Left cardiac atrium (tissue), 2 donors: ENCODE results near the gene MMS19. TPM values are rescaled to one million over a fixed set of nuclear protein-coding genes. Genes with fewer than 3 reads are reported as not detected.

ENCODE experiments used
- total RNA-seq, 2 donors: library from RNA; stranded (reverse); fragmentation: NEBNext Ultra II Directional; extraction: Animal tissue kit (Norgen Biotek cat#: 25700); gene quantifications; one replicate each; pipeline ENCODE4 v1.2.1, GENCODE V29; 2021
- donor health status: DM: no; HTN: yes; CAD: no; lungs with severe emphysema.
- donor health status: DM: yes; HTN: yes; CAD: no.

Gene MMS19
- total RNA-seq, 2 donors from 2014 or later: 31.9 to 34.0 TPM

Other genes with a start within 250 kb of the MMS19 start
- 1 to 10 TPM; 4.4 to 7.6 TPM for gene ARHGAP19, start 205.8 kb downstream of the MMS19 start, total RNA-seq
- gene FRAT1, start 179.2 kb downstream of the MMS19 start, total RNA-seq: 1 to 10 TPM; 2.1 to 6.2 TPM
- gene FRAT2, start 163.7 kb downstream of the MMS19 start, total RNA-seq: 1 to 10 TPM; 4.9 to 7.6 TPM
- 10 to 100 TPM in 1 of 2 donors, 1 to 10 TPM in 1; 7.6 to 27.2 TPM for gene RRP12, start 97.1 kb downstream of the MMS19 start, total RNA-seq
- gene PGAM1, start 72.2 kb downstream of the MMS19 start, total RNA-seq: 100 to 1,000 TPM; 258 to 344 TPM
- gene EXOSC1, start 52.4 kb downstream of the MMS19 start, total RNA-seq: 10 to 100 TPM; 16.6 to 18.6 TPM
- gene ZDHHC16, start 52.2 kb downstream of the MMS19 start, total RNA-seq: 10 to 100 TPM; 26.2 to 26.5 TPM
- 10 to 100 TPM; 22.6 to 23.7 TPM for gene UBTD1, start 502 bp upstream of the MMS19 start, total RNA-seq
- gene ANKRD2, start 74.4 kb upstream of the MMS19 start, total RNA-seq: 10 to 100 TPM; 11.8 to 54.6 TPM
- gene HOGA1, start 86.0 kb upstream of the MMS19 start, total RNA-seq: 10 to 100 TPM in 1 of 2 donors, 1 to 10 TPM in 1; 7.7 to 13.2 TPM
- gene C10orf62, start 91.3 kb upstream of the MMS19 start, total RNA-seq: under 1 TPM in 1 of 2 donors, not detected in 1; 0.35 TPM
- 1 to 10 TPM; 7.0 to 8.3 TPM for gene MORN4, start 135.1 kb upstream of the MMS19 start, total RNA-seq
- gene PI4K2A, start 142.2 kb upstream of the MMS19 start, total RNA-seq: 10 to 100 TPM; 11.2 to 12.1 TPM
- 10 to 100 TPM; 13.2 to 16.3 TPM for gene AVPI1, start 188.8 kb upstream of the MMS19 start, total RNA-seq
- 10 to 100 TPM; 16.3 to 17.4 TPM for gene MARVELD1, start 215.3 kb upstream of the MMS19 start, total RNA-seq
- gene ZFYVE27, start 238.7 kb upstream of the MMS19 start, total RNA-seq: 10 to 100 TPM; 15.7 to 19.5 TPM